Stimulated activated CD4-positive, alpha-beta T cell treated with anti-CD3 and anti-CD28 coated beads, Interleukin-15, amount 100 ng/mL, for 1 hour (primary cell): ENCODE results near the gene TMEM53.

ENCODE experiments used
- DNase-seq, 2 donors: peaks; one replicate each; pipeline ENCODE4 v3.0.0-alpha.2; 2020; ENCODE audit warnings: low read depth in 1 of 2, low spot score in 1 of 2

Gene TMEM53

GRCh38 chr1:44647896-44648295 is 26.4 kb downstream of the TMEM53 start:
- DNase-seq: no peak

GRCh38 chr1:44646261-44647110 is 27.8 kb downstream of the TMEM53 start:
- no peak for DNase-seq

GRCh38 chr1:44645476-44646244 is 28.6 kb downstream of the TMEM53 start:
- no peak for DNase-seq

GRCh38 chr1:44644806-44645205 is 29.5 kb downstream of the TMEM53 start:
- no peak for DNase-seq

- DNase-seq: no peak
These were observed 30.5 kb downstream of the TMEM53 start for GRCh38 chr1:44643721-44644334.

GRCh38 chr1:44642925-44643324 is 31.4 kb downstream of the TMEM53 start:
- DNase-seq: no peak

- DNase-seq: no peak
These were observed 32.0 kb downstream of the TMEM53 start for GRCh38 chr1:44642255-44642654.

GRCh38 chr1:44641126-44642102 is 32.9 kb downstream of the TMEM53 start:
- no peak for DNase-seq

- DNase-seq: no peak
These were observed 34.0 kb downstream of the TMEM53 start for GRCh38 chr1:44640200-44640853.

- no peak for DNase-seq
These were observed 36.4 kb downstream of the TMEM53 start for GRCh38 chr1:44637702-44638411.

GRCh38 chr1:44636688-44637598 is 37.3 kb downstream of the TMEM53 start:
- no peak for DNase-seq

- DNase-seq: no peak
These were observed 38.1 kb downstream of the TMEM53 start for GRCh38 chr1:44636083-44636687.

GRCh38 chr1:44635439-44635838 is 38.8 kb downstream of the TMEM53 start:
- DNase-seq: no peak

GRCh38 chr1:44634606-44635189 is 39.6 kb downstream of the TMEM53 start:
- no peak for DNase-seq

GRCh38 chr1:44632598-44632997 is 41.7 kb downstream of the TMEM53 start:
- no peak for DNase-seq

GRCh38 chr1:44631647-44632539 is 42.4 kb downstream of the TMEM53 start:
- peak; percentile 71 to 86 for DNase-seq

- no peak for DNase-seq
These were observed 43.0 kb downstream of the TMEM53 start for GRCh38 chr1:44631333-44631646.
